ENCODE results near the gene TRMT61A. TPM values are rescaled to one million over a fixed set of nuclear protein-coding genes. Genes with fewer than 3 reads are reported as not detected.

The TRMT61A gene
- total RNA-seq, 2 experiments from 2014 or later = 7.8 to 9.2 TPM

DNA sequence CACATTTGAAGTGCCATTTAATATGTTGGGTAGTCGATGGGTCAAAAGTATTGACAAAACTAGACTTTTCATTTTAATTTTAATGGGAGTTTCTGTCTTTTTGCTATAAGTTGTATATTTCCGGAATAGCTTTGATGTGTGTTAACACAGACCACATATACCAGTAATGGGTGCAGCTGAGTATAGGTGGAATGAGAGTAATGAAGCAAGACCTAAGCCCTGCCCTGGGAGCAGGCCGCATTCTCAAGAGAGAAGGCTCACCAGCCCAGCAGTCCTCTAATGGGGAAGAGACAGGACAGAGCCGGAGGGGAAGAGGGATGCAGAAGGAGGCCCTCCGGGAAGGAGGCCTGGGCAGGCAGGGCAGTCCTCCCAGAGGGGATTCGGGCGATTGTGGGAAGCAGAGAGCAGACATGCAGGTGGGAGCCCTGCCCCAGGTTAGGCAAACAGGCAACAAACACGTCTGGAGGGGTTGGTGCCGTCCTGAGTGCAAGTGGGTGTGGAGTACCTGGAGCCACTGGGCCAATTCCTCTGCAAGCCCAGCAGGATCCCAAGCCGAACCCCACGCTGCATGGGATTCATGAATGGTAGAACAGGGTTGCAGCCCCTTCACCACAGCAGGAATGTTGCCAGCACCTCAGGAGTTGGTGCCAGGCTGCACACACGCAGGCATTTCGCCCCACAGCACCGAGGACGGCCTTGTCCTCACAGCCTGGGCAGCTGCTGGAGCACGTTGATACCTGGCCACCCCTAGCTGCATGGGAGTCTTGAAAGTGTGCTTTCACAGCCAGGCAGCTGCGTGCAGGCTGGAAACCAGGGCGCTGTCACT, 14.2 kb upstream of the TRMT61A start:
- no peak for ATAC-seq (ENCODE audit: low read depth)
- Mint-ChIP-seq H3K9me3 (no peaks in the 10 kb centered on the region), H3K36me3 (peaks cover 2% of the 10 kb centered on the region), H3K4me3 (no peak overlapping the region), H3K4me1 (peaks cover 8% of the 10 kb centered on the region), H3K27me3 (no peaks in the 10 kb centered on the region), H3K27ac (peak overlapping the region; percentile 33)
- DNase-seq = no peak
- POLR2A ChIA-PET = no interaction called here

DNA sequence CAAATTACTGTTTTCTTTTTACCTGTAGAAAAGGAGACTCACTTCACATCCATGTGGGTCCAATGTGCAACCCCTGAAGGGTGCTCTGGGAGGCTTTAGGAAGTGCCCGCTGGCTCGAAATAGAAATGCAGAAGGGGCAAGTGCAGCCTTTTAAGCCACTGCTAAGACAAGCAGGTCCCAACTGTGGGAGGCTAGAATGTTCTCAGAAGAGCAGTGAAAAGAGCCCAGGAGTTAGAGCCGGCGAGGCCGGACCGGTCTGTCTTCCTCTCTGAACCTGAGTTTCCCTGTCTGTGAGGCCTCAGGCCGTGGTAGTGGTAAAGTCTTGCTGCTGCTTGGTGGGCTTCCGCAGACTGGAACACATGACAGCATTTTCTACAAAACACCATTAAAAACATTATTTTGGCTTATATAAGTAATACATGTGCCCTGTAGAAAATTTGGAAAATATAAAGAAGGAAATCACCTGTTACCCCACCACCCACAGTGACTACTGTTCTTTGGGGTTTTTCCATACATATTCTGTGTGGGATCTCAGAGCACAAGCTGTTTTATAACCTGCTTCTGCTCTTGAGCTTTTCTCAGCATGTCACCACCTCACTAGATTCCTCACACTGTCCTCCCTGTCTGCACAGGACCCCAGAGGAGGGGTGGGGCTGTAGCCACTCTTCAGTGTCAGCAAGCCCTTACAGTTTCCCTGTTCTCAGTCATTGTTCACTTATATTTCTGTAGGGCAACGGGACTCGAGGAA, 12.4 kb upstream of the TRMT61A start:
- no peaks in the 10 kb centered on the region for H3K36me3 Mint-ChIP-seq
- peaks cover 8% of the 10 kb centered on the region for H3K4me1 Mint-ChIP-seq
- no peak overlapping the region for H3K4me3 Mint-ChIP-seq
- H3K27me3 Mint-ChIP-seq = no peaks in the 10 kb centered on the region
- H3K9me3 Mint-ChIP-seq = no peaks in the 10 kb centered on the region
- H3K27ac Mint-ChIP-seq = no peak overlapping the region
- ATAC-seq (ENCODE audit: low read depth) (no peak), DNase-seq (peak; percentile 11)
- POLR2A ChIA-PET = no interaction called here

DNA sequence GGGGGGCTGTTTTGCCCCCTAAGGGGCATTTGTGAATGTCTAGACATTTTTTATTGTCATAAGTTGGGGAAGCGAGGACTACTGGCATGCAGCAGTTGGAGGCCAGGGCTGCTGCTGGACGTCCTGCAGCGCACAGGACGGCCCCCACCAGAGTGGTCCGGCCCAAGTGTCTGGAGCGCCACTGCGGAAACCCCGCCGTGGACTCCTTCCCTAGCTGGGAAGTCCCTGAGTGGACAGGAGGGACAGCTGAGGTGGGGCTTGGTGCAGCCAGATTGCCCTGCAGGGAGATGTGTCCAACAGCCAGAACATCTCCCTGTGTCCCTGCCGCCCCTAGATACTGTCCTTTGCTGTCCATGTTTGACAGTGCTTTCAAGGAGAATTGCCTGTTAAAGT, 11.8 kb upstream of the TRMT61A start:
- Mint-ChIP-seq H3K36me3 (no peaks in the 10 kb centered on the region), H3K27ac (no peak overlapping the region), H3K27me3 (no peaks in the 10 kb centered on the region), H3K4me1 (peaks cover 8% of the 10 kb centered on the region), H3K9me3 (no peaks in the 10 kb centered on the region), H3K4me3 (no peak overlapping the region)
- POLR2A ChIA-PET = no interaction called here
- DNase-seq (no peak), ATAC-seq (ENCODE audit: low read depth) (no peak)

GRCh38 chr14:103517721-103518421, 11.1 kb upstream of the TRMT61A start:
- Mint-ChIP-seq H3K4me1 (peaks cover 8% of the 10 kb centered on the region), H3K9me3 (no peaks in the 10 kb centered on the region), H3K27ac (no peak overlapping the region), H3K36me3 (no peaks in the 10 kb centered on the region), H3K4me3 (no peak overlapping the region), H3K27me3 (no peaks in the 10 kb centered on the region)
- POLR2A ChIA-PET = interaction anchor here (0.6 to 1.6 kb wide), 3 partner anchors 30 to 129 kb away, joined by 3 to 6 read pairs (median 3); partner anchors contain the start of genes BAG5 and COA8
- ATAC-seq (ENCODE audit: low read depth) (no peak), DNase-seq (no peak)

GRCh38 chr14:103518422-103519042, 10.5 kb upstream of the TRMT61A start:
- POLR2A ChIA-PET = interaction anchor here (0.6 to 1.6 kb wide), 4 partner anchors 10 to 129 kb away, joined by 3 to 6 read pairs (median 3); partner anchors contain the start of genes BAG5, COA8 and TRMT61A
- Mint-ChIP-seq H3K27ac (no peak overlapping the region), H3K36me3 (no peaks in the 10 kb centered on the region), H3K4me3 (peak overlapping the region; percentile 13), H3K9me3 (no peaks in the 10 kb centered on the region), H3K4me1 (peaks cover 8% of the 10 kb centered on the region), H3K27me3 (peaks cover 4% of the 10 kb centered on the region)
- peak; percentile 76 for DNase-seq
- ATAC-seq (ENCODE audit: low read depth) = peak; percentile 42

- Mint-ChIP-seq H3K27ac (peak overlapping the region; percentile 70), H3K4me3 (peak overlapping the region; percentile 63), H3K36me3 (no peaks in the 10 kb centered on the region), H3K9me3 (no peaks in the 10 kb centered on the region), H3K27me3 (peaks cover 11% of the 10 kb centered on the region), H3K4me1 (peaks cover 8% of the 10 kb centered on the region)
- POLR2A ChIA-PET = interaction anchor here (0.6 to 1.6 kb wide), 4 partner anchors 9 to 43 kb away, joined by 3 to 6 read pairs (median 3); partner anchors contain the start of genes BAG5, COA8 and TRMT61A
- ATAC-seq (ENCODE audit: low read depth) = no peak
- DNase-seq = peak; percentile 36
These were observed 9.8 kb upstream of the TRMT61A start for GRCh38 chr14:103519043-103519836.

GRCh38 chr14:103519837-103520212, 9.2 kb upstream of the TRMT61A start:
- no peaks in the 10 kb centered on the region for H3K9me3 Mint-ChIP-seq
- peak; percentile 34 for DNase-seq
- POLR2A ChIA-PET = interaction anchor here (0.7 kb wide), 1 partner anchor 20 kb away, joined by 3 read pairs; no protein-coding TSS in a partner anchor
- no peak overlapping the region for H3K27ac Mint-ChIP-seq
- H3K4me1 Mint-ChIP-seq = peaks cover 8% of the 10 kb centered on the region
- peaks cover 16% of the 10 kb centered on the region for H3K27me3 Mint-ChIP-seq
- no peaks in the 10 kb centered on the region for H3K36me3 Mint-ChIP-seq
- no peak for ATAC-seq (ENCODE audit: low read depth)
- H3K4me3 Mint-ChIP-seq = peak overlapping the region; percentile 45

- POLR2A ChIA-PET = interaction anchor here (2.0 kb wide), 1 partner anchor 42 kb away, joined by 10 read pairs; the partner anchor contains the start of gene BAG5
- H3K4me3 Mint-ChIP-seq = peak overlapping the region; percentile 45
- peaks cover 8% of the 10 kb centered on the region for H3K4me1 Mint-ChIP-seq
- peaks cover 18% of the 10 kb centered on the region for H3K27me3 Mint-ChIP-seq
- no peak overlapping the region for H3K27ac Mint-ChIP-seq
- H3K36me3 Mint-ChIP-seq = no peaks in the 10 kb centered on the region
- no peaks in the 10 kb centered on the region for H3K9me3 Mint-ChIP-seq
- ATAC-seq (ENCODE audit: low read depth) = no peak
- DNase-seq = peak; percentile 39
These were observed 8.7 kb upstream of the TRMT61A start for GRCh38 chr14:103520269-103520656.

- POLR2A ChIA-PET = interaction anchor here (1.0 to 2.0 kb wide), 5 partner anchors 14 to 187 kb away, joined by 3 to 10 read pairs (median 4); partner anchors contain the start of genes BAG5 and EIF5
- Mint-ChIP-seq H3K27me3 (peaks cover 18% of the 10 kb centered on the region), H3K4me3 (peak overlapping the region; percentile 58), H3K9me3 (no peaks in the 10 kb centered on the region), H3K27ac (no peak overlapping the region), H3K4me1 (peaks cover 8% of the 10 kb centered on the region), H3K36me3 (no peaks in the 10 kb centered on the region)
- DNase-seq (peak; percentile 77), ATAC-seq (ENCODE audit: low read depth) (peak; percentile 68)
These were observed 8.1 kb upstream of the TRMT61A start for GRCh38 chr14:103520657-103521437.

GRCh38 chr14:103521438-103521950, 7.5 kb upstream of the TRMT61A start:
- H3K4me3 Mint-ChIP-seq = peak overlapping the region; percentile 22
- POLR2A ChIA-PET = interaction anchor here (1.0 to 2.0 kb wide), 5 partner anchors 13 to 187 kb away, joined by 3 to 10 read pairs (median 4); partner anchors contain the start of genes BAG5 and EIF5
- peak; percentile 20 for ATAC-seq (ENCODE audit: low read depth)
- H3K27ac Mint-ChIP-seq = no peak overlapping the region
- no peaks in the 10 kb centered on the region for H3K36me3 Mint-ChIP-seq
- H3K27me3 Mint-ChIP-seq = peaks cover 18% of the 10 kb centered on the region
- peaks cover 8% of the 10 kb centered on the region for H3K4me1 Mint-ChIP-seq
- DNase-seq = peak; percentile 59
- H3K9me3 Mint-ChIP-seq = no peaks in the 10 kb centered on the region

DNA sequence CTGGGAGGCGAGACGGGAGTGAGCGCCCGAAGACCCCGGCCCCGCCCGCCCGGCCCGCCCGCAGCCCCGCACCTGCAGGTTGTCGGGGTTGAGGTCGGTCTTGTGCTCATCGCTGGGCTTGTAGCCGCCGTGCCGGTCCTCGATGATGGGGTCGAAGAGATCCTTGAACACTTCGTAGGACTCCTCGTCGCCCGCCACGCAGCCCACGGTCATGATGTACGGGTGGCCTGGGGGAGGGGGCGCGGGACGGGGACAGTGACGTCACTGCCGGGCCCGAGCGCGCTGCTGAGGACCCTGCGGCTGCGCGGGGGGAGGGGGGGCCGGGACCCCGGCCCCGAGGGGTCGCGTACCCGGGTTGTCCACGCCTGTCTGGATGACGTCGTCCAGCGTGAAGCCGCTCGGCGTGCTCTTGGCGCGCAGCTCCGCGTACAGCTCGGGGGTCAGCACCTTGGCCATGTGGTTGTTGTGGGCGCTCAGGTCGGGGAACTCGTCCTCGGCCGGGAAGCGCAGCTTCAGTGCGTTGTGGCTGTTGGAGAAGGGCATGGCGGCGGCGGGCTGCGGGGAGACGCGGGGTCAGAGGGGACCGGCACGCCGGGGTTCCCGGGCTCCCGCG, 6.9 kb upstream of the TRMT61A start:
- no peak overlapping the region for H3K27ac Mint-ChIP-seq
- H3K27me3 Mint-ChIP-seq = peaks cover 18% of the 10 kb centered on the region
- H3K4me3 Mint-ChIP-seq = peak overlapping the region; percentile 40
- H3K4me1 Mint-ChIP-seq = peaks cover 14% of the 10 kb centered on the region
- H3K36me3 Mint-ChIP-seq = no peaks in the 10 kb centered on the region
- no peak for ATAC-seq (ENCODE audit: low read depth)
- DNase-seq = no peak
- no peaks in the 10 kb centered on the region for H3K9me3 Mint-ChIP-seq
- POLR2A ChIA-PET = interaction anchor here (1.0 to 2.0 kb wide), 3 partner anchors 22 to 188 kb away, joined by 3 to 10 read pairs (median 3); partner anchors contain the start of genes BAG5 and EIF5
